Progenitor cell of endocrine pancreas (in vitro differentiated cells): ENCODE results near the gene RAB5IF. TPM values are rescaled to one million over a fixed set of nuclear protein-coding genes. Genes with fewer than 3 reads are reported as not detected.

Experiments used
- DNase-seq: peaks from one replicate; pipeline ENCODE4 v3.0.0; 2021; ENCODE audit warnings: low spot score; ENCODE audit not compliant: unreplicated experiment
- H3K27ac Mint-ChIP-seq: 2 replicates; pipeline ENCODE4 v1.8.0; 2021; ENCODE audit warnings: mild to moderate bottlenecking, moderate library complexity, mixed read lengths
- H3K27me3 Mint-ChIP-seq: 2 replicates; pipeline ENCODE4 v1.8.0; 2021; ENCODE audit warnings: mixed read lengths
- H3K36me3 Mint-ChIP-seq: 2 replicates; pipeline ENCODE4 v1.8.0; 2022; ENCODE audit warnings: mixed read lengths; ENCODE audit not compliant: insufficient read depth
- H3K4me1 Mint-ChIP-seq: 2 replicates; pipeline ENCODE4 v1.8.0; 2021; ENCODE audit warnings: low read depth, mixed read lengths
- H3K4me3 Mint-ChIP-seq: 2 replicates; pipeline ENCODE4 v1.8.0; 2021; ENCODE audit warnings: low read depth, mild to moderate bottlenecking, moderate library complexity, mixed read lengths
- H3K9me3 Mint-ChIP-seq: 2 replicates; pipeline ENCODE4 v1.8.0; 2021; ENCODE audit warnings: low read depth, mixed read lengths
- total RNA-seq: library from RNA; stranded (reverse); gene quantifications from 2 replicates; pipeline ENCODE4 v1.2.1, GENCODE V29; 2021
- TF ChIP-seq, protein P1 (sequence below): fragments of 200-600 bp; sonication (generic); IDR thresholded peaks from one replicate; pipeline ENCODE4 v1.5.0; 2021; ENCODE audit warnings: antibody characterized with exemption, mild to moderate bottlenecking; ENCODE audit not compliant: unreplicated experiment

Gene RAB5IF
- total RNA-seq, 1 donor from 2014 or later, result 58.8 TPM

DNA sequence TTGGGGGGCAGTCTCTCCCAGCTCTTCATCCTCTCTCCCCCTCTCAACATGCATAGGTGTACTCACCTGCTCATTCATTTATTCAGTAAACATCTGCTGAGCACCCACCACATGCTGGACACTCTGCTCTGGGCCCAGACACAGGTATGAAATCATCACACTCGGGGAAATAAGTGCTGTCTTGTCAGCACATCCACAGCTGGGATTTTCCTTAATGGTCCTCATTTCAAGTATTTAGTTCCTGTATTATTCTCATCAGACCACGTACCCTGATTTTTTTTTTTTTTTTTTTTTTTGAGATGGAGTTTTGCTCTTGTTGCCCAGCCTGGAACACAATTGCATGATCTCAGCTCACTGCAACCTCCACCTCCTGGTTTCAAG lies 19.4 kb downstream of the RAB5IF start:
- TF ChIP-seq, protein P1, sequence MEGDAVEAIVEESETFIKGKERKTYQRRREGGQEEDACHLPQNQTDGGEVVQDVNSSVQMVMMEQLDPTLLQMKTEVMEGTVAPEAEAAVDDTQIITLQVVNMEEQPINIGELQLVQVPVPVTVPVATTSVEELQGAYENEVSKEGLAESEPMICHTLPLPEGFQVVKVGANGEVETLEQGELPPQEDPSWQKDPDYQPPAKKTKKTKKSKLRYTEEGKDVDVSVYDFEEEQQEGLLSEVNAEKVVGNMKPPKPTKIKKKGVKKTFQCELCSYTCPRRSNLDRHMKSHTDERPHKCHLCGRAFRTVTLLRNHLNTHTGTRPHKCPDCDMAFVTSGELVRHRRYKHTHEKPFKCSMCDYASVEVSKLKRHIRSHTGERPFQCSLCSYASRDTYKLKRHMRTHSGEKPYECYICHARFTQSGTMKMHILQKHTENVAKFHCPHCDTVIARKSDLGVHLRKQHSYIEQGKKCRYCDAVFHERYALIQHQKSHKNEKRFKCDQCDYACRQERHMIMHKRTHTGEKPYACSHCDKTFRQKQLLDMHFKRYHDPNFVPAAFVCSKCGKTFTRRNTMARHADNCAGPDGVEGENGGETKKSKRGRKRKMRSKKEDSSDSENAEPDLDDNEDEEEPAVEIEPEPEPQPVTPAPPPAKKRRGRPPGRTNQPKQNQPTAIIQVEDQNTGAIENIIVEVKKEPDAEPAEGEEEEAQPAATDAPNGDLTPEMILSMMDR, result no peak
- Mint-ChIP-seq H3K27me3 (no peaks in the 10 kb centered on the region), H3K9me3 (no peaks in the 10 kb centered on the region), H3K27ac (no peak overlapping the region), H3K4me1 (peaks cover 4% of the 10 kb centered on the region), H3K4me3 (no peak overlapping the region), H3K36me3 (no peaks in the 10 kb centered on the region)
- no peak for DNase-seq

DNA sequence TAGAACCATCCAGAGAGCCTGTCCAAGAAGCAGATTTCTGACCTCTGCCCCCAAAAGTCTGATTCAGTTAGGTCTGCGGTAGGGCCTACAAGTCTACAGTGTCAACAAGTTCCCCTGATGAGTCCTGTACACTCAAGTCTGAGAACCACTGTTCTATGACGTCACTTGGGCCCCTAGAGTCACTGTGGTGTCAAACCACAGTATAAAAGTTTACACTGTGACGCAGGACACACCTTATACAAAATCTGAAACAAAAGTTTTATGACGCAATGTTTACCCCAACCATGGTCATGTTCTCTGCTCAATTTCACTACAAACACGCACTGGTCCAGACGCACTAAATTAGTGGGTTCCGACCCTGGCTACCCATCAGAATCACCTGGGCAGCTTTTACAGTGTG lies 22.5 kb downstream of the RAB5IF start:
- DNase-seq, result no peak
- no peaks in the 10 kb centered on the region for H3K27me3 Mint-ChIP-seq
- H3K9me3 Mint-ChIP-seq, result no peaks in the 10 kb centered on the region
- no peak overlapping the region for H3K4me3 Mint-ChIP-seq
- TF ChIP-seq, protein P1, result no peak
- peaks cover 6% of the 10 kb centered on the region for H3K4me1 Mint-ChIP-seq
- no peaks in the 10 kb centered on the region for H3K36me3 Mint-ChIP-seq
- H3K27ac Mint-ChIP-seq, result no peak overlapping the region

DNA sequence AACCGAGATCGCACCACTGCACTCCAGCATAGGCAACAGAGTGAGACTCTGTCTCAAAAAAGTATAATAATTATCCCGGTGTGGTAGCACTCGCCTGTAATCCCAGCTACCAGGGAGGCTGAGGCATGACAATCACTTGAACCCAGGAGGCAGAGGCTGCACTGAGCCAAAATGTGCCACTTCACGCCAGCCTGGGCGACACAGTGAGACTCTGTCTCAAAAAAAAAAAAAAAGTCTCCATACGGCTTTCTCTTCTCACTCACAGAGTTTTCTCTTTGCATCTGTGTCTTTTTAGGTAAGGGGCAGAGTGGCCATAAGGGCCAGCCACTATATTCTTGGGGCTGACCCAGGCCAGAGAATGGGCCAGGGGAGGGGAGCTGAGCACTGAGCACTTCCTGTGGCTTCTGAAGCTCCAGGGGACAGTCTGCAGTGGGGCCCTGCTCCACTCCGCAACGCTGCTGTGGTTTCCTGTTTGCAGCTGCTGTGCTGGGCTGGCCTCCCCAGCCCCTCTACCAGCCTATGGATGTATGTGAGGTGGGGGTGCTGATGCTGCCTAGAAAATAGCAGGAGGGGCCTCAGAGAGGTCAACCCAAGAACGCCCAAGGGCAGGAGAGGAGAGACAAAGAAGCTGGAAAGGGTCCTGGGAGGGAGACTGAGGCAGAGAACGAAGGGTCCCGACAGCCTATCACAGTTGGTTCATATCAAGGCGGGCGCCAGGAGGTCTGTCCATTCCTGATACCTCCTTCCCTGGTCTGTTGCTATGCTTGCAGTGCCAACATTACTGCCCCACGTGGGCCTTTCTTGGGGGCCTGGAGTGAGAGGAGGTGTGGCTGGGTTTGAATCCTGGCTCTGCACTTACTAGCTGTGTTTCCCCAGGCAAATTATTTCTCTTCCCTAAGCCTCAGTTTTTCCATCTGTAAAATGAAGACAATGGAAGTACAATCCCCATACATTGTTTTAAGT lies 24.4 kb downstream of the RAB5IF start:
- no peaks in the 10 kb centered on the region for H3K9me3 Mint-ChIP-seq

DNA sequence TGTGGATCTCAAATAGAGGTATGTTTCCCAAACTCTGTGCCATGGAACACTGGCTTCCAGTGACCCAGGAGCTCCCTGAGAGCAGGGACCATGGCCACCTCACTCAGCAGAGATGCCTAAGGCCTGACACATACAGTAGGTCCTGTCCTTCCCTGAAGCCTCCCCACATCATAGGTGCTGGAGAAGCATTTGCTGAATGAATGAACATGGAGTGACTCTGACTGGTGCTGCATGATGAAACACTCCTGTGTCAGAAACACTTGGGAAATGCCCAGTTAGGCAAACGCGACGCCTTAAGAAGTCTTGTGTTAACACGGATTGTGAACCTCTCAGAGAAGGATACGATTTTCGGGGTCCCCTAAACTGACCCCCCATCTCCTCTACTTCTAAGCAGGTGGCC lies 26.1 kb downstream of the RAB5IF start:
- no peaks in the 10 kb centered on the region for H3K9me3 Mint-ChIP-seq
- no peaks in the 10 kb centered on the region for H3K27me3 Mint-ChIP-seq
- DNase-seq, result no peak
- H3K4me3 Mint-ChIP-seq, result no peak overlapping the region
- H3K27ac Mint-ChIP-seq, result no peak overlapping the region
- TF ChIP-seq, protein P1, result no peak
- peaks cover 2% of the 10 kb centered on the region for H3K4me1 Mint-ChIP-seq
- no peaks in the 10 kb centered on the region for H3K36me3 Mint-ChIP-seq

More for the DNA sequence above, 24.4 kb downstream of the RAB5IF start:
- Mint-ChIP-seq H3K4me1 (peaks cover 2% of the 10 kb centered on the region), H3K4me3 (no peak overlapping the region), H3K27ac (no peak overlapping the region), H3K27me3 (no peaks in the 10 kb centered on the region), H3K36me3 (no peaks in the 10 kb centered on the region)
- no peak for DNase-seq
- TF ChIP-seq, protein P1, result no peak

DNA sequence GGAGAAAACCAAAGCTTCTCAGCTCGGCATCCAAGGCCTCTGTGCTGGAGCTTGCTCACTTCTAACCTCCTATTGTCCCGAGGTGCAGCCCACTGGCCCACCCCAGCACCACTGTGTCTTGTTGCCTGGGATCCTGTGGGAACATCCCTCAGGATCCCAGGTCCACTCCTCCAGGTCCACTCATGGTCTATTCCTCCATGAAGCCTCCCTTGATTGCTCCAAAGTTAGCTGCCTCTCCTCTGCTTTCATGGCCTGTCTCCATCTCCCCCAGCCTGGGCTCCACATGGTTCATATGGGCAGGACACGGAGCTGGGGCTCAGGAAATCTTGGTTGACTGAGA lies 26.5 kb downstream of the RAB5IF start:
- DNase-seq, result no peak
- Mint-ChIP-seq H3K27ac (peak overlapping the region; percentile 74), H3K4me3 (no peak overlapping the region), H3K4me1 (peaks cover 2% of the 10 kb centered on the region), H3K36me3 (no peaks in the 10 kb centered on the region), H3K9me3 (no peaks in the 10 kb centered on the region), H3K27me3 (no peaks in the 10 kb centered on the region)
- TF ChIP-seq, protein P1, result no peak
